ENCODE measurements around the gene PPARA.

Gene PPARA

DNA sequence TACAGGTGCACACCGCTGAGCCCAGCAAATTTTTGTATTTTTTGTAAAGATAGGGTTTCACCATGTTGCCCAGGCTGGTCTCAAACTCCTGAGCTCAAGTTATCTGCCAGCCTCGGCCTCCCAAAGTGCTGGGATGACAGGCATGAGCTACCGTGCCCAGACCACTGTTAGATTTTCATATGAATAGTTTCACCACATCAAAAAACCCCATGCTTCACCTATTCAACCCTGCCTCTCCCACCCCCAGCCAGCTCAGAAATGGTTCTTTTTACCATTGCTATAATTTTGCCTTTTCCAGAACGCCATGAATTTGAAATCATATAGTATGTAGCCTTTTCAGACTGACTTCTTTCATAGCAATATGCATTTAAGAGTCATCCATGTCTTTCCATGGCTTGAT, 61.9 kb downstream of the PPARA start:
- no peak for DNase-seq (ENCODE audit: low read depth)

GRCh38 chr22:46213052-46213451, 62.7 kb downstream of the PPARA start:
- no peak for DNase-seq (ENCODE audit: low read depth)

DNA sequence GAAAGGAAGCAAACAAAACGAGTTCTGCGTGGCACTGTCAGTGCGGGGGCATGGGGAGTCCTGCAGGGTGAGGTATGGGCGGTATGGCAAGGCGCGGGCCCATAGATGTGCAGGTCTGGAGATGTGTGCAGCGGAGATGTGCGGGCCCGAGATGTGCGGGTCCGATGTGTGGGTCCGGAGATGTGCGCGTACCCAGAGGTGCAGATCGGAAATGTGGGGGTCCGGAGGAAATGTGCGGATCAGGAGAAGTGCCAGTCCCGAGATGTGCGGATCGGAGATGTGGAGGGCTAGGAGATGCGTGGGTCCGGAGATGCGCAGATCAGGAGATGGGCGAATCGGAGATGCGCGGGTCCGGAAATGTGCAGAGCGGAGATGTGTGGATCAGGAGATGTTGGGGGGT, 63.8 kb downstream of the PPARA start:
- no peak for DNase-seq (ENCODE audit: low read depth)

DNA sequence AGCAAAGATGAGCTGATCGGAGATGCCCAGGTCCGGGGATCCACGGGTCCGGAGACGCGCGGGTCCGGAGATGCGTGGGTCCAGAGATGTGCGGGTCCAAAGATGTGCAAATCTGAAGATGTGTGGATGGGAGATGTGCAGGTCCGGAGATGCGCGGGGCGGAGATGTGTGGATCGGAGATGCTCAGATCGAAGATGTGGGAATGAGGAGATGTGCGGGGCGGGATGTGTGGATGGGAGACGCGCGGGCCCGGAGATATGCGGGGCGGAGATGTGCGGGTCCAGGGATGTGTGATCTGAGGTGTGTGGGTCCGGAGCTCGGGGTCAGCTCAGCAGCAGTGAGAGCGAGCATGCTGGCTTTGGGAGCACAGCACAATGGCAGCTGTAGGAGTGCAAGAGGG, 64.3 kb downstream of the PPARA start:
- DNase-seq (ENCODE audit: low read depth): no peak

- no peak for DNase-seq (ENCODE audit: low read depth)
Observed at GRCh38 chr22:46219636-46220035, 69.3 kb downstream of the PPARA start.

- DNase-seq (ENCODE audit: low read depth): no peak
Observed at GRCh38 chr22:46220921-46221320, 70.6 kb downstream of the PPARA start.

DNA sequence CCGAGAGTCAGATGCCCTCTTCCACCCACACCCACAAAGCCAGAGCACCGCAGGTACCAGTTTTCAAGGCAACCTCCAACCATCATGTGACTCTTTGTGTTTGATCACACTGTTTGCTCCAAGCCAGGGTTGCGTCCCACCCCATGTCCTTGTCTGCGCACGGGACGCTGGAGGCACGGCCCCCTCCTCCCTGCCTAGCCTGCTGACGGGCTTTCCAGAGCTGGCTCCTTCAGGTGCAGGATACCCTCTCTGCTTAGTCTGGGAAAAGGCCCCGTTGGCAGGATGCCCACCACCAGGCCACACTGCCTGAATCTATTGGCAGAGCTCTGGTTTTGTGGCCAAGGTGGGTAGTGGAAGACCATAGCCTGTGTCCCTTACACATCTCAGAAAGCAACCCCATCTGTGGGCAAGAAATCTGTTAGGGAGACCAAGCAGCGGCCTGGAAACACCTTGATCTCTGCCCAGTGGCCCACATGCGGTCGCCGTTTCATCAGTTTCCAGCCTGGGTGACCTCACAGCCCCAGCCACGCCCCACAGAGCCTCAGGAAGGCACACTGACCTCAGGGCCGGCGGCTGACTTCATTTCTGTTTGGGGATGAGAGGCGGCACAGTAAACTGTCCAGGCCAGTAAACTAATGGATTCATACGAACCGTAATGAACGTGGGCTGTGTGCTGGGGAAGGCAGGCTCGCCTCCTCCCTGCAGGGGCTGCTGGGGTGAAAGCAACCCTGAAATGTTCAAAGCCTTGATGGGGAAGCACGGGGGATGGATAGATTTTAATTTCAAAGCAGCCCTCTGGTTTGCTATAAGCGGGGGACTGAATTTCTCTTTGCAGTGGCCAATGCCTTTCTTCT, 73.9 kb downstream of the PPARA start:
- no peak for DNase-seq (ENCODE audit: low read depth)

- no peak for DNase-seq (ENCODE audit: low read depth)
Observed at GRCh38 chr22:46224898-46225290, 74.6 kb downstream of the PPARA start.

GRCh38 chr22:46225631-46226030, 75.3 kb downstream of the PPARA start:
- DNase-seq (ENCODE audit: low read depth): no peak

- no peak for DNase-seq (ENCODE audit: low read depth)
Observed at GRCh38 chr22:46226577-46226976, 76.3 kb downstream of the PPARA start.

DNA sequence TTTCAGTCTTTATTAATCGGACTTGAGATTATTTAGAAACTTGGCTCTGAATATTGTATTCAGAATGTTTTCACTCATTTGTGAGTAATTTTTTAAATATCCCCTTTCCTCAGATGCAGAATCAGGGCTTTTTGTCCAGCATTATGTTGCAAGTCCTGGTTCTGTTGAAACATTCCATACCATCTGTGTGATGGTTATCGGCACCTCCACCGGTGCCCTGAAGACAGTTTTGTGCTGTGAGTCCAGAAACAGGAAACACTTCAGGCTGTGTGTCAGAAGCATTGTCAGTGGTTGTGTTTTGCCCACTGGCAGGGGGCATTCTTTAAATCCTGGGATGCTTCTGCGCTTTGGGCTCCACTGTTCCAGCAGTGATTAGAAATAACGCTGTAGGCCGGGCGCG, 79.4 kb downstream of the PPARA start:
- DNase-seq (ENCODE audit: low read depth): no peak

- no peak for DNase-seq (ENCODE audit: low read depth)
Observed at GRCh38 chr22:46230262-46230901, 80.1 kb downstream of the PPARA start.

DNA sequence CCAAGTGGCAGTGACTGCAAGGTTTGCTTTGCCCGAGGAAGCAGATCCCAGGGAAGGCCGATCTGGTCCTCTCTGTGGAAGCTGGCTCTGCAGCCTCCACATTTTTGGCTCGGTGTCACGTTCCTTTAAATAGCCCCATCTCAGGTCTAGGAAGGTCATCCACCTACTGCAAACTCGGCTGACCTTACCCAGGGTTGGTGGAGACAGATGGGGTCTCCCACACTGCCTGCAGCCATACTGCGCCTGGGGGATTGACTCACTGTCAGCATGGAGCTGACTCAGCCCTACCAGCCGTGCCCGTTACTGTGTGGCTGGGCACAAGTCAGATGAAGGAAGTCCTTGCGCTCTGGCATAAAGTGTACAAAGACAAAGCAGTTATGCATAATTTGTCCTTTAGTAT, 82.9 kb downstream of the PPARA start:
- no peak for DNase-seq (ENCODE audit: low read depth)

- no peak for DNase-seq (ENCODE audit: low read depth)
Observed at GRCh38 chr22:46234969-46235368, 84.6 kb downstream of the PPARA start.

DNA sequence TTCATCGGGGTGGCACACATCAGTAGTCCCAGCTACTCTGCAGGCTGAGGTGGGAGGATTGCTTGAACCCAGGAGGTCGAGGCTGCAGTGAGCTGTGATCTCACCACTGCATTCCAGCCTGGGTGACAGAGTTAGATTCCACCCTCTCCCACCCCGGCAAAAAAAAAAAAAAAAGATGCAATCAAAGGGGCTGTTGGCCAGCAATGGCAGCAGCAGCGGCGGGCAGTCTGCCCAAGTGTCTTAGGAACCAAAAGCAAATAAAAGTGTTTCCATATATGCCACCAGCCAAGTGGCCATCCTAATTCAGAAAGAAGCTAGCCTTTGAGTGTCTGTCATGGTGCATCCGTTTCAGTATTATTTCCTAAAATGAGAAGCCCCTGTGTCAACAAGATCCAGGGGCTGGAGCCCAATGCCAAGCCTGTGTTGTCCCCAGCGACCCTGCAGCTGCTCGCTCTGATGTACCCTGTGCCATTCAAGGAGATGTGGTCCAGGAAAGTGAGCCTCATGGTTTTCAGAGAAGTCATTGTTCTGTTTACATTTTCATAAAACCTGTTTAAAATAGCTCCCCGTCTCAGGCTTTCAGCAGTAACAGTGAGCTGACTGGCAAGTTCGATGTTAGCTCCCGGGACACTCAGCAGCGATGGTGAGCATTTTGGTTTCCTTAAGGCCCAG, 87.3 kb downstream of the PPARA start:
- DNase-seq (ENCODE audit: low read depth): no peak

GRCh38 chr22:46238541-46238940, 88.2 kb downstream of the PPARA start:
- no peak for DNase-seq (ENCODE audit: low read depth)

DNA sequence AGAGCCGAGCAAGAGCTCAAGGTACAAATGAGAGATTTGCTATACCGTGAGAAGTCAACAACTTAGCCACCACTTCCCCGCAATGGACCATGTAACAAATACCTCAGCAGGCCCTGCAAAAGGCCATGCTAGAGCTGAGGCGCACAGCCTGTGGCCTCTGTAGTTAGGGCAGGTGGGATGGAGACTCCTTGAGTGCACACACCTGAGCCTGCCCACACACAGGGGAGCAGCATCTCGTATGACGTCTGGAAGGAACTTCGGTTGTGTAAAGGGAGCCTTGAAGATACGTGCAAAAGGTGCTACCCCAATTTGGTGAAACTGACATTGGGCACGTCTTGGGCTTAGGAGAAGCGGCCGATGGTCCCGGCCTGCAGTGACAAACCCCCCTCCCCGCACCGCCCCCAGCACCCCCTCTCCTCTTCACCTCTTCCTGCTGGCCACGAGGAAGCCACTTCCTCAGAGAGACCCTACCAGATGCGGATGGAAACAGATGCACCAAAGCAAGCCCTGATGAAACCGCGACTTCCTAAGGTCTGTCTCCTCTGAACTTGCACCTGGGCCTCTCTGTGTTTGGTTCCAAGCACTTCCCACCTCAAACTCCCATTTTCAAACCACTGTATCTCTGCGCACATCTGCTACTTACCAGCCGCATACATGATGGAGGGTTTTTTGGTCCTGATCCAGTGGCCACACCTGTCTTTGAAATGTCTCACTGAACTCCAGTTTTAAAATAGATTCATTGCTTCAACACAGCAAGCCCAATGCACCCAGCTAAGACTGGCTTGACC, 89.1 kb downstream of the PPARA start:
- no peak for DNase-seq (ENCODE audit: low read depth)

DNA sequence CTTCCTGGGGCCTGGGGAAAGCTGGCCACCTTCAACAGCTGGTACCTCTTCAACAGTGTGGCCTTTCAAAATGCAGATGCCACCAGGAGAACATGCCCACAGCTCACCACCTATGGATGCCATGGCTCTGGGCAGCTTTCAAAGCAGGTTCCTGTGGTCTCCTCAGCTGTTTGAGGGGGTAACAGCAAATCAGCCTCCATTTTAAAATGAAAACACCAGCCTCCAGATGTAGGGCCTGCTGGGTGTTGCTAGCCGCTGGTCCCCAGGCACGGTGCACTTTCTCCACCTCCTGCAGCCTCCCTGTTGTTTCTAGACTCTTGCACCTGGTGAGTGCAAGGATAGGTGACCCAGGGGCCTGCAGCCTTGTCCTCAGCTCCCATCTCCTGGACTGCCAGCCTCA, 89.7 kb downstream of the PPARA start:
- DNase-seq (ENCODE audit: low read depth): no peak

DNA sequence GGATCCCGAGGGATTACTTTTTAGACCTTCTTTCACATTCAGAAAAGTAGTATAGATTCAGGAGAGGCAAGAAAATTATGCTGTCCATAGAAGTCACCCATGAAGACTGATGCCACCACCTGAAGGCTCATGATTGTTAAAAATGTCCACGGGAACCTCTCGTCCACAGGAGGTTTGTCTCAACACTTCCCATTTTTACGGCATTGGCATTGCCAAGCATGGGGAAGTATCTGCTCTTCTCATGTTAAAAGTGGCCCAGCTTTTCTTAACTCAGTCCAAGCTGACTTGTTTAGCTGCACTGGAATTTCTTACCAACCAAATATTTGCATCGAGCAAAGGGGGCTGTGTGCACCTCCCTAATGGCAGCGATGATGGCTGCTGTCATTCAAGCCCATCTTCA, 90.2 kb downstream of the PPARA start:
- DNase-seq (ENCODE audit: low read depth): no peak

- DNase-seq (ENCODE audit: low read depth): no peak
Observed at GRCh38 chr22:46240907-46241306, 90.6 kb downstream of the PPARA start.

DNA sequence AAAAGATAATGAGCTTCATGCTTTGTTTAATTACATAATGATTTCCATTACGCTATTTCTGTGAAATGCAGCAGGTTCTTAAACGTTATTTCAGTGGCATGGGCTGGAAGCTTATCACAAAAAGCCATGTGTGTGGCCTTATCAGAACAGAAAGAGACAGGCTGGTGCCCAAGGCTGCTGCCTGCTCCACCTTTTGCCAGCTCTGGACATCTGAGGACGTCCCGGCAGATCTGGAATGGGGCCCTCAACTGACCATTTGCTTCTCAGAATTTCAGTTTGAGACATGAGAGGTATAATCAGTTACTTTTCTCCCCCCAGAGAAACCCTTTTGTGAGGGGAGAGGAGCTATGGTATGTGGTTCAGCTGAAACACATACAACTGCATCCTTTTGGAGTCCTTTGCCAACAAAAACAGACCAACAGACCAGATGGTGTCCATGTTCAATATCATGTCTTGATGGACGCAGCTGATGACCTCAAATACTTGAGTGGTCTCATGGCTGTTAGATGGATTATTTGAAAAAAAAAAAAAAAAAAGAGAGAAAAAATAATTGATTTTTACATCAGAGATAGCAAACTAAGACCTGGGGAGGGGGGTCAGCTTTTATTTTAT, 91.2 kb downstream of the PPARA start:
- no peak for DNase-seq (ENCODE audit: low read depth)

DNA sequence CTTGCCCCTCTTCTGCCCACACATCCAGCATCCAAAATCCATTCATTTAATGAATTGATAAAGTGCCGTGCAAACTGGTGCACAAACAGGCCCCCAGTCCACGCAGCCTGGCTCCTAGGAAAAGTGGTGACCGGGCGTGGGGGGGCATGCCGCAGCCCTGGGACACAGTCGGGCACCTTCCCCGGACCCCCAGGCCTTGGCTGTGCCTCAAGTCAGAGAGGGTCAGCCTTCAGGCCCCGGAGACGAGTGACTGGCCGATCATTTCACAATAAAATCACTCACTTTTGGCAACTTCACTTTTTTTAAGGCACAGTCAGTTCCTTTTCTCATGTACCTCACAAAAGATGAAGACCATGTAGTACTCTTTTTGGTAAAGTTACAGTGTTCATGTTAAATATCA, 91.8 kb downstream of the PPARA start:
- no peak for DNase-seq (ENCODE audit: low read depth)

All from HS-27A (cell line).